HG03432 (cell line): ENCODE measurements around the gene PPP1R1A.

Experiments used
- ATAC-seq: cut with Tn5 transposase; IDR thresholded peaks from one replicate; pipeline ENCODE4 v1.9.1; 2021; ENCODE audit warnings: mild to moderate bottlenecking, moderate library complexity; ENCODE audit not compliant: unreplicated experiment

PPP1R1A gene

GRCh38 chr12:54603872-54604271, 15.4 kb upstream of the PPP1R1A start:
- ATAC-seq = no peak

- peak; percentile 98 for ATAC-seq
These were observed 14.8 kb upstream of the PPP1R1A start for GRCh38 chr12:54603173-54603814.

GRCh38 chr12:54602661-54603060, 14.2 kb upstream of the PPP1R1A start:
- ATAC-seq = no peak

- ATAC-seq = no peak
These were observed 13.4 kb upstream of the PPP1R1A start for GRCh38 chr12:54601841-54602240.

- ATAC-seq = no peak
These were observed 10.5 kb upstream of the PPP1R1A start for GRCh38 chr12:54598970-54599369.

- peak; percentile 66 for ATAC-seq
These were observed 8.1 kb upstream of the PPP1R1A start for GRCh38 chr12:54596526-54596946.

GRCh38 chr12:54595471-54595870, 7.0 kb upstream of the PPP1R1A start:
- ATAC-seq = no peak

GRCh38 chr12:54593725-54594124, 5.3 kb upstream of the PPP1R1A start:
- ATAC-seq = no peak

GRCh38 chr12:54593135-54593534, 4.7 kb upstream of the PPP1R1A start:
- no peak for ATAC-seq

GRCh38 chr12:54592316-54592715, 3.9 kb upstream of the PPP1R1A start:
- ATAC-seq = no peak

GRCh38 chr12:54590978-54591591, 2.6 kb upstream of the PPP1R1A start:
- ATAC-seq = no peak

- ATAC-seq = no peak
These were observed 1.5 kb upstream of the PPP1R1A start for GRCh38 chr12:54589964-54590363.

GRCh38 chr12:54588890-54589267, 420 bp upstream of the PPP1R1A start:
- no peak for ATAC-seq

- no peak for ATAC-seq
These were observed 1.1 kb downstream of the PPP1R1A start for GRCh38 chr12:54587315-54587873.

GRCh38 chr12:54586620-54587019, 1.8 kb downstream of the PPP1R1A start:
- ATAC-seq = no peak

GRCh38 chr12:54585243-54585642, 3.2 kb downstream of the PPP1R1A start:
- no peak for ATAC-seq

- no peak for ATAC-seq
These were observed 4.3 kb downstream of the PPP1R1A start for GRCh38 chr12:54584128-54584527.

GRCh38 chr12:54583726-54584125, 4.7 kb downstream of the PPP1R1A start:
- no peak for ATAC-seq

- ATAC-seq = no peak
These were observed 7.0 kb downstream of the PPP1R1A start for GRCh38 chr12:54581412-54581811.

- peak; percentile 98 for ATAC-seq
These were observed 8.6 kb downstream of the PPP1R1A start for GRCh38 chr12:54579696-54580333.

- ATAC-seq = no peak
These were observed 9.2 kb downstream of the PPP1R1A start for GRCh38 chr12:54579258-54579657.

- no peak for ATAC-seq
These were observed 9.7 kb downstream of the PPP1R1A start for GRCh38 chr12:54578778-54579177.
